HG03520 (cell line): ENCODE data around the gene SORCS2.

Source experiments
- ATAC-seq: cut with Tn5 transposase; IDR thresholded peaks from one replicate; pipeline ENCODE4 v1.9.1; 2021; ENCODE audit warnings: mild to moderate bottlenecking, moderate library complexity; ENCODE audit not compliant: unreplicated experiment

Gene SORCS2

DNA sequence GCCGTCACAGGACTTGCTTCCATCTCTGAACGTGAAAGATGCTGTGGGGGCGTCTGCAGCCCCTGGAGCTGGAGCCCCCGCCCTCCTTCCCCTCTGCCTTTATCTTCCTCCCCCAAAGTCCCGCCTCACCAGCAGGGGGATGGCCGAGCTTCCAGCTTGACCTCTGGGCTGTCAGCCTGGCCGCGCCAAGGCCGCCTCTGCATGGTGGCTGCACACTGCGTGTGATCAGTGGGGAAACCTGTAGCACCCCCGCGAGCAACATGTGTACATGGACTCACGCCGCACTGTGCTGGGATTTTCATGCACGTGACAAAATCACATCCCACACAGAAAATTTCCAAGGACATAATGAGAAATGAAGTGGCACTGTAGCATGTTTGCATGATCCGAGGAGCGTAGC is 268.9 kb downstream of the SORCS2 start:
- ATAC-seq, result no peak

DNA sequence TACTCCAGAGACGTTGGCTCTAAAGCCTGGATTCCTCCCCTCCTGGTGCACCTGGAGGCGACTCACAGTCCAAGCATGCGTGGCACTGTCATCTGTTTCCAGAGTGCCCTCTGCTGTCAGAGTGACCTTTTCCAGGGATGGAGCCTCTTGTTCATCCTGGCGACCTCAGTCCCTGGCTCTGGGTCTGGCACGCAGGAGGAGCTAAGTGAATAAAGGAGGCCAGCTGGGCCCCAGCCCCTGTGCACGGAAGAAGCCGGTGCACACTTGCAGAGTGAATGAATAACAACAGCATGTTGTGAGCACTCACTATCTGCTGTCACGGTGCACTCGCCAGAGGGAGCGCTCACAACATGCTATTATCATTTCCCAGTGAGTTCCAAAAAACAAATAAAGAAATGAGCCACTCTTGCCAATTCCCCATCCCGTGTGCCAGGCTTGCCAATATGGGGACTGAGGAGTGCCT is 270.2 kb downstream of the SORCS2 start:
- no peak for ATAC-seq

DNA sequence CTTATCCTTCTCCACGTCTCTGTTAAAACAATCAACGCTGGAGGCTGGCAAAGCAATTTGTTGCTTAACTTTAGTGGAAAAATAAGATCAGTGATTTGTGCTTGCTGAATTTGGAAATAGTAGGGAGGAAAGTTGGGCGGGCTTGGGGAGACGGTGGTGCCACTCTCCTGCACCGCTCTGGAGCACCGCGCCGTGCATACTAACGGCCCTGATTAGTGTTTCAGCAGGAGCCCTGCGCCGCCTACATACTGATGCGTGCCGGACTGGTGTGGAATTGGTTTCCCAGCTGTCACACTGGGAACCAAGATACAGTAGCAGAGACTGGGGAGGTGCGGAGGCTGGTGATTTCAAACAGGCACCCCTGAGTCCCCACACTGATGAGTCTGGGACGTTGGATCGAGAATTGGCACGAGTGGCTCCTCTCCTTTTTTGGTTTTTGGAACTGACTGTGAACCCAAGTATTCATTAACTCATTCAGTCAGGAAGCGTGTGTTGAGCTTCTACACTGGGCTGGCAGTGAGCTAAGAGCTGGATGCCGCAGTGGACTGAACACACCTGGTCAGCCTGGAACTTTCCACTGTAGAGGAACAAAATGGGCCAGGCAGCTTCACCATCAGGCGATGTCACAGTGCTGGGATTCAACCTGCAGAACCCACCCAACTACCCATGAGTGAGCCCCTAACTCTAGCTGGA is 271.4 kb downstream of the SORCS2 start:
- no peak for ATAC-seq

DNA sequence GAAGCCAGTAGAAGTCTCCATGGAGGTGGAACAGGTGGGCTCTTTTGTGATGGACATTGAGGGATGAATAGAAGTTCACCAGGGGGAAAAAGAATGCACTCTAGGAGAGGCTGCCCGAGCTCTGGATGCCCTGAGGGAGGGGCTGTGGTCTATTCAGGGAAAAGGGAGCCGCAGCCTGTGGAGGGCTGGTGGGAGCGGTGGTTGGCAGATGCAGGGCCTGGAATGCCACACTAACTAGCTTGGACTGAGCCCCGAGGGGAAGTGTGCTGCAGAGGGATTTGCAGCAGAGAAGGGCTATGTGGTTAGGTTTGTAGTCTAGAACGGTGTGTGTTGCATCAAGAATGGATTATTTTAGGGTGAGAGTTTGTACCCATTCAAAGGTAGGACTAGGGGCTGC is 271.9 kb downstream of the SORCS2 start:
- ATAC-seq, result no peak

DNA sequence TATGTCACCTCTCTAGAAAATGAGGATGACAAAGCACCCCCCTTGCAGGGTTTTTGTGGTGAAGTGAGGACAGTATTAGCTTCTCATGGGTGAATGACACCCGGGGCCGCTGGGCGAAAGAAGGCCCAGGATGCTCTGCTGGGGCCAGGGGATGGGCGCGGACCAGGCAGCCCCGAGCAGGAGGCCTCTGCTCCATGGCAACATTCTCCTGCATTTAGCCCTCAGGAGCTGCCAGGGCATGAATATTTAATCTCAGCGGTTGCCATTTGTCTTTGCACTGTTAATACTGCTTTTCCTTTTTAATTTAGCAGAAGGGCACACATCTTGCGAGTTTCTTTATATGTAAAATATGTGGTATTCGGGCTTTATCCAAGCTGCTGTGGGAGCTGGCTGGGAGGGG is 272.7 kb downstream of the SORCS2 start:
- ATAC-seq, result no peak

DNA sequence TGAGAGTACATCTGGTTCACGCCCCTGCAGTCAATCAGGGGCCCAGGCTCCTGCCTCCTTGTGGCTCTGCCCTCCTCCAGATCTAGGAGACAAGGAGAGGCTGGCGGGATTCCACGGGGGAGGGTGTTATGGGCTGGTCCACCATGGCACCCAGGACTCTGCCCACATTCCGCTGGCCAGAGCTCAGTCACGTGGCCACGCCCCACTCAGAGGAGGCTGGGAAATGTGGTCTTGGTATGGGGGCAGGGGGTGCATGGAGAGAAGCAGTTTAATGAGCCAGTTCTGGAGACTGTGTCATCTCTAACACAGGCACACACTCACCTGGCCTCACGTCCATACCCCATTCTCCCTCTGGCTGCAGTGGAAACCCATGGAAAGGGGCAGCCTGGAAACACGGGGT is 273.9 kb downstream of the SORCS2 start:
- ATAC-seq, result no peak

DNA sequence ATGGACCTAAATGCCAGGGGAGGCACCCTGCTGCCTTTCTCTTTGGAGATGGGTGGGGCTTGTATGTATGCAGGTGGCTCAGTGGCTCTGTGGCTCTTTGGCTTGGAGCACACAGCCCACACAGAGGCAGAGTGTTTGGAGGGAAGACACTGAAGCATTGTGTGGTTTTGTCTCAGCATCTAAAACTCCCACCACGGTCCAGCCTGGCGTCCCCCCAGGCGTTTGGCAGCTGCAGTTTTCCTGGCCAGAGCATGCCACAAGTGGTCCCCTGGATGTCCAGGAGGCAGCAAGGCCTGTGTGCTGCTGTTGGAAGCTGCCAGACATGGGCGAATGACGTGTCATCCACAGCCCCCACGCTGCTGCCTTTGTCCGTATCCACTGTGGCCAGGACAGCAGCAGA is 274.6 kb downstream of the SORCS2 start:
- no peak for ATAC-seq

DNA sequence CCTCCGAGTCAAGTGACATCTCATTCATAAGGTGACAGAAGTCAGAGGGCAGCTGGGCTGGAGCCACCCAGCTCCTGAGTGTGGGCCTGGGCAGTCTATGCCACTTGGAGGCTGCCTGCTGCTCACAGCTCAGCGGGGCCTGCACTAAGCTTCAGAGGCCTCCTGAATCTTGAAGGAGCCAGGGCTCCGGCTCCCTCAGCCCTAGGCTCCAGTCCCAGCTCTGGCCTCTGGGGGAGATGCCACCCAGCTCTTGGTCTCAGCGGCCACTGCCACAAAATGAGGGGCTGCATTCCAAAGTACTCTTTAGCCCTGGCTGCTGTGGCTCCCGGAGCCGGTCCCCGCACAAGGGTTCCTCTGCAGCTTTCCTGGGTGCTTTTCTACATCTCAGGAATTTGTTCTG is 275.1 kb downstream of the SORCS2 start:
- no peak for ATAC-seq

DNA sequence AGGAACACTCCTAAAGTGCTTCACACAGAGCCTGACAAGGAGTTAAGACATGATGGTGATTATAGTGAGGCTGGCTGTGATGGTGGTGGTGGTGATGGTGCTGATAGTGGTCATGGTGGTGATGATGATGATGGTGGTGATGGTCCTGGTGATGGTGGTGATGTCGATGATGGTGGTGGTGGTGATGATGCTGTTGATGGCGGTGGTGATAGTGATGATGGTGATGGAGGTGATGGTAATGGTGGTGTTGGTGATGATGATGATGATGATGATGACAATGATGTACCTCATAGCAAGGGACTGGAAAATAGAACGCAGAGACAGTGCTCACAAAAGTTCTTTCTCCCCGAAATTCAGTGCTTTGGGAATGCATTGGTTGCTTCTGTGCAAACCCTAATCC is 276.7 kb downstream of the SORCS2 start:
- ATAC-seq, result no peak

DNA sequence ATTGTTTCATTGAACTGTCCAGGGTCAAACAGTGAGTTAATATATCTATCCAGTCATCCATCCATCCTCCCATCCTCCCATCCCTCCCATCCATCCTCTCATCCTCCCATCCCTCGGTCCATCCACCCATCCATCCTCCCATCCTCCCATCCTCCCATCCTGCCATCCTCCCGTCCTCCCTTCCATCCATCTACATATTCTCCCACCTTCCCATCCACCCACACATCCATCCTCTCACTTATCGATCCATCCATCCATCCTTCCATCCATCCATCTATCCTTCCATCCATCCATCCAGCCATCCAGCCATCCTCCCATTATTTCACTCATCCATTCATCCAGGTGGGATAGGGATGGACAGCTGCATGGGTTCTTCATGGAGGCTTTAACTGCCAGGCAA is 277.8 kb downstream of the SORCS2 start:
- no peak for ATAC-seq

DNA sequence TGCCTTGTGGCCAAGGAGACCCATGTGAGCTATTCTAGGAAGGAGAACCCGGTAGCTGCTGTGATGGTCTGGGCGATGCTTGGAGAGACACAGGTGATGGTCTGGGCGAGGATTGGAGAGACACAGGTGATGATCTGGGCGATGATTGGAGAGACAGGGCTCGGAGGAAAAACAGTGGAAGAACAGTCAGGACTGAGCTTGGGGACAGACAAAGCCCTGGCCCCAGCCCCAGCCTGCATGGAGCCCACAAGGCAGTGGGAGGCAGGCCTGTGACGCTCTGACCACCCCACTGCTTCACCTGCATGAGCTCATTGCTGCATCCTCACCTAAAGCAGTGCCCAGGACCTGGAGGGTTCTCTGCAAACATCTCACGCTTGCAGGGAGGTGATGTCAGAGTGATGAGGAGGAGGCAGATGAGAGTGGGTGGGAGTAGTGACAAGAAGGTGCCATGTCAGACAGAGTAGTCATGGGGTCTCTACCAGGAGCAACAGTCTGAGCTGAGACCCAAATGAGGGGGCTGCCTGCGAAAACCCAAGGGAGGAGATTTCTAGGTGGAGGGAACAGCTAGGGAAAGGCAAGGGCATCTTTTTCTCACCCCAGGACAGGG is 278.3 kb downstream of the SORCS2 start:
- ATAC-seq, result no peak

DNA sequence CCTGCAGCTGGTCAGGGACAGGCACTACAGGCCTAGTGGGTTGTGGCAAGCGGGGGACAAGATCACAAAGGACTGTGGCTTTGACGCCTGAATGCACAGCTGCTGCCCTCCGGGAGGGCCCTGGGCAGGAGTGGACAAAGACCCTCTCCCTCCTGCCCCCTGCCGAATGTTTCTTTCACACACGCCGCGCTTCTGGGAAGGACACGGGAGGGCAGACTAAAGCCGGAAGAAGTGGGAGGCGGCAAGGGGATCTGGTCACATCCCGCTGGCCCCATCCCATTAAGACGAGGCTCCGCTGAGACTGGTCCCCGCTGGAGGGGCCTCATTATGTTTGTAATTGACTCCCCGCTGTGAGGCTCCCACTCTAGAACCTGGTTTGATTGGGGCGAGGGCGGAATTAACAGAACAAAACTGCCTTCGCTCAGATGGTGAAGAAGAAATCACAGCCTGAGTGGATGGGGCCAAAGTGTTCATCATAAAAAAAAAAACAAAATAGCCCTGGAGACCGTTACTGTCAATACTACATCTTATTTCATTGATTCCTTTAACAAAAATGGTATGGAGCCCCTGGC is 280.2 kb downstream of the SORCS2 start:
- ATAC-seq, result no peak

DNA sequence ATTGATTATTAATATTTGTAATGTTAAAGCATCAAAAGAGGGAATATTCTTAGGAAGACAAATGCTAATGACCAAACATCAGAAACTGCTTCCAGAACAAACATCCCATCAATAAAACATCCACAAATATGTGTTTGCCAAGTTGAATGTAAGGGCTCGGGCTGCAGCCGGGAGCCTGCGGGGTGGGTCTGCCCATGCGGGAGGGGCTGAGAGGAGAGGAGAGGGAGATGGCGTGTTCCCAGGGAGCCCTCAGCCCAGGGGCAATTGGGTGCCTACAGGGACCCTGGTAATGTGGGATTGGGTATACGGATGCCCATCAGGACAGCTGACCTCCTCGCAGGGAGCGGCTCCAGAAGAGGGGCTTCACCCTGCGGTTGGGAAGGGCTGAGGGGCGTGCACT is 280.7 kb downstream of the SORCS2 start:
- ATAC-seq, result no peak

DNA sequence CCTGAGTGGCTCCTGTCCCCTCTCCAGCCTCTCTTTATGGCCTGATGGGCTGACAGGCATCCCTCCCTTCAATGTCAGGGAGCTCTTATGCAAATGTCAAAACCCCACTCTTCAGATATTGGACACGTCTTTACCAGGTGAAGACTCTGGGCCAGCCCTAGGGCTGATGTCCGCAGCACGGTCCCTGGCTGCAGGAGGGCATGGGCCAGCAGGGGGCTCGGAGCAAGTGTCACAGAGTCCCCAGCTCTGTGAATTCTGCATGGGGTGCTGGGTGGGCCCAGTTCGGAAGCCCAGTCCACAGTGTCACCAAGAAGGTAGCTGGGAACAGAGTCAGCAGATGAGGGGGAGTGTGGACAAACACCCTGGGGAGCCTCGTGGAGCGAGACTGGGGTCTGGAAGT is 282.0 kb downstream of the SORCS2 start:
- ATAC-seq, result no peak

DNA sequence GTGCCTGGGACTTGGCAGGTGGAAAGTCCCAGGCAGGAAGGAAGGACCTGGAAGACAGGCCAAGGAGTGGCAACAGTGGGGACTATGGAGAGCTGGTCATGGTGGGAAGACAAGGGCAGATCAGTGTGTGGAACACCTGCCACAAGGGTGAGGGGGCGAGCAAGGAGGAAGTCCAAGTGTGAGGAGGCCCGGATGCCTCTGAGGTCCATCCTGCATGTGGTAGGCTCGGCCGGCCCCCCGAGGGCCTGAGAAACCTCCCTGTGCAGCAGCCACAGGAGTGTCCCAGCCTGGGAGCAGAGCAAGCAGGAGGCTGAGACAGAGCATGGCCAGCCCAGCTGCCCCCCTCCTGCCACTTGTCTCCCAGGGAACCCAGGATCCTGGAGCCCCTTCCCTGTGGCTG is 282.9 kb downstream of the SORCS2 start:
- ATAC-seq, result no peak

DNA sequence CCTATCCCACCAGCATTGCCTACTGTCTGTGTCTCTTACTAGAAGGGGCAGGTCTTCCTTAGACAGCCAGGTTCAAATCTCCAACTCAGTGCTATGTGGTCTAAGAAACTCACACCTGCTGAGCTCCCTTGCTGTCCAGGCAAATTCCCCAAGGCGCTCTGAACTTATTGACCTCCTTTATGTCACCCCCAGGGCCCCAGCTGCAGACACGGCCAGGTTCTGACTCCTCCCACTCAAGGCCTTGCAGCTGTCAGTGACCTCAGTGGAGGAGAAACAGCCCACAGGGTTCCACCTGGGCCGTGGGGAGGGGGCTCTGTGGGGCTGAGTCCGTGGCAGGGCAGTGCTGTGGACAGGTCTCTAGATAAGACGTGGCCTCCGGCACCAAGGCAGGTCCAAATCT is 284.5 kb downstream of the SORCS2 start:
- no peak for ATAC-seq

DNA sequence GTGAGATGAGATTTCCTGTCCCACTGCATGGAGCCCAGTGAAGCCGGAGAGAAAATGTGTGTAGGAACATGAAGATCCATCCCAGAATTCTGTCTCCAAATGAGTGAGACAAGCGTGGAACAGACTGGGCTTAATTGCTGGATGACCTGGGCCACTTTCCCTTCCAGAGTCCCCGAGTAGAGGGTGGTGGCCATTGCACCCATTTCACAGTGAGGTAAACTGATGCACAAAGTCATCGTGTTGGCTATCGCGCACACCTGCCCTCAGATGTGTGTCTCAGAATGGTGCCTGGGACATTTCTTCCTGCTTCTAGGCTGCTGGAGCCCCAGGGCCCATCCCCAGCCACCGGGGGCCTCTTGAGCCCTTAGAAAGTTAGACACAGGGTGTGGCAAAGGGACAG is 285.4 kb downstream of the SORCS2 start:
- no peak for ATAC-seq

DNA sequence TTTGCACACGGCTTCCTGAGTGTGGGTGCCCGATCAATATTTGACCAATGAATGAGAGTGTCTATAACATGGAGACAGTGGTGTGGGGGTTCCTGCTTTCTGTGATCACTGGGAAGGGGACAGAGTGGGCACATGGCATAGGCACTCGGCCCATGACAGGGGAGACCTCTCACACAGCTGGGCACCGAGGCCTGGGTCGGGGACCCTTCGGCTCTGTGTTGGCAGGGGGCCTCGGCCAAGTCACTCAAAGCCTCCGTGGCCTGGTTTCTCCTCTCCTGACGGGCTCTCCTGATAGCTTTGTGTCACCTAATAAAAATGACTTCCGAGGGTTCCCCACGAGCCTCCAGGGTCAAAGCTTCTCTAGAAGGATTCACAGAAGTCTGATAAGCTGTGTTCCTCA is 286.3 kb downstream of the SORCS2 start:
- no peak for ATAC-seq

DNA sequence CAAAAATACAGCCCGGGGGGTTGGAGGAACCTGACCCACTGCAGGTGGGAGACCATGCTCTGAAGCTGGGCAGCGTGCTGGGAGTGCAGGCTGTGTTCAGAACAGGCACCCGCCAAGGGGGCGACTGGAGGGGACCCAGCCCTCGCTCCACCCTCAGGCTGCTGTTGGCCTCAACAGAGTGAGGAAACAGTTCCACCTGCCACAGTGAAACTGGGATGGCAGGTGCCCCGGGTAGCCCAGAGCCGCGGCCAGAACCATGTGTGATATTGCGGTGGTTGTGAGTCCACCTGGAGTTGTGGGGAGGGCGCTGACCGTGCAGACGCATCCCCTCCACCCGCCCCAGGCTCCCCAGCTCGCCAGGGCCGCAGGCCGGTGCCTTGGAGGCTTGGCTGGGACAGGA is 288.1 kb downstream of the SORCS2 start:
- ATAC-seq, result no peak

DNA sequence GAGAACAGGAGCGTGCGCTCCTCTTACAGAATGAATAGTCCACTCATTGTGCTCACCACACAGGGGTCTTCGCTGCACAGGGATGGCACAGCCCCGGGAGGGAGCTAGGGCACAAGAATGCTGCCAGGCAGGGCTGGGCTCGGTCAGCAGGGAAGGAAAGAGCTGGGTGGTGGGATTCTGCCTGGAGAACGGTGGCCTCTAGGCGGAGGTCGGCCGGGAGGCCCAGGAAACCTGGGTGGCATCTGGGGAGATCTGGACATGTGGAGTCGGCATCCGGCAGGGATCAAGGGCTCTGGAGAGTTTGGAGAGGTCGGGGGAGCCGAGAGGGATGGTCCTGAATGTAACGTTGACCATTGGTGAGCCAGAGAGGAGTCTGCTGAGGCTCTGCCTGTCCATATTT is 288.9 kb downstream of the SORCS2 start:
- ATAC-seq, result no peak

DNA sequence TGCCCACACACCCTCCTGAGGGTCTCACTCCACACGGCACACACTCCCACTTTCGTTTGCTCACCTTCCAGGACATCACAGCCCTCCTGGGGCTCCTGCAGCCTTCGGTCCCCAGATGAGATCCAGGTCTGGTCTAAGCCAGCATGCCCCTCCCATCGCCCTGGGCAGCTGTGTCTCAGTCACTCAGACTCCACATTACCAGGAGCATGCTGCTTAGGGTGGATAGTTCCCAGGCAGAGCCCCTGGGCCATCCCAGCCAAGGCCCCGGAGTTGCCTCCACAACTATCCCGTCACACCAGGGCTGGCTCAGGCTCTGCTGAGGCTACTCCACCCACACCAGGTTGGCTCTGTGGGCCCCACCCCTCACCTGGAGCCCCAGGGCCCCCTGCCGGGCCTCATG is 292.8 kb downstream of the SORCS2 start:
- ATAC-seq, result no peak

DNA sequence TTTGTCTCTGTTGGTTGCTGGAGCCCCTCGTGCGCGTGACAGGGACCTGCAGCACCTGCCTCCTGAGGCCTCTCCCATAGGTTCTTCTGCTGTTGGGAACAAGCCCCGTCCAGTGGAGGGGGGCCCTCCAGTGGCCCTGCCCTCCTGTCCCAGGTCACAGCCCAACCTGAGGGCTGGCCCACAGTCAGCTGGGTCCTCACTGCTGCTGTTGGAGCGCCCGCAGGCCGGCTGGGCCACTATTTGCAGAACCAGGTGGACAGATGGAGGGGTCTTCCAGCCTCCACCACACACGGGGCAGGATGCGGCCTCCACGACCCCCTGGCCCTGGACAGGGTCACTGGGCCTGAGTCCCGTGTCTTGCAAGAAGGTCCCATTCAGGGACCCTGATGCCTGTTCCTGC is 293.8 kb downstream of the SORCS2 start:
- no peak for ATAC-seq

DNA sequence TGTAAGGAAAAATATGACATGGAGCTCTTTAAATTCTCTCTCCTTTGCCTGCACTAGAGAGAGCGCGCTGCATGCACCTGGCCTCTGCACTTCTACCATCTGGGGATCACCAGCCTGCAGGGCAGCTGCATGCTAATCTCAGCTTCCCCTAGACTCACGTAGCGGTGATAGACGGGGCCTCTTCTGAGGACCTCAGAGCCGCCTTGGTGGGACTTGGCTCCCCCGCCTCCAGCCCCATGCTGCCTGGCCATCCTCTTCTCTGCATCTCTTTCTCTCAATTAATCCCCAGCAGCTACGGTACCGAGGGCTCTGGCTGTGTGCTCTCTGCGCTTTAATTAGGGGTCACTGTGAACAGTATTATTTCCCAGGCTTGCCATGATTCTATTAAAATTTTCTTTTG is 295.2 kb downstream of the SORCS2 start:
- ATAC-seq, result no peak
